A673 (cell line): ENCODE data around the gene DRAM1.

ENCODE experiments used
- CTCF ChIP-seq: fragments of 300-800, 200-600 bp; sonication (generic); conservative IDR thresholded peaks from 2 replicates; pipeline ENCODE4 v1.5.1; 2017; ENCODE audit warnings: low read depth, mild to moderate bottlenecking, antibody characterized with exemption, low read length, moderate library complexity, mixed read lengths
- EZH2 ChIP-seq: fragments of 200-600 bp; sonication (generic); IDR thresholded peaks from 2 replicates; pipeline ENCODE4 v1.6.1; 2017; ENCODE audit warnings: borderline replicate concordance, low read depth, mild to moderate bottlenecking, mixed read lengths, antibody characterized with exemption, low read length; ENCODE audit not compliant: poor library complexity, severe bottlenecking

DNA sequence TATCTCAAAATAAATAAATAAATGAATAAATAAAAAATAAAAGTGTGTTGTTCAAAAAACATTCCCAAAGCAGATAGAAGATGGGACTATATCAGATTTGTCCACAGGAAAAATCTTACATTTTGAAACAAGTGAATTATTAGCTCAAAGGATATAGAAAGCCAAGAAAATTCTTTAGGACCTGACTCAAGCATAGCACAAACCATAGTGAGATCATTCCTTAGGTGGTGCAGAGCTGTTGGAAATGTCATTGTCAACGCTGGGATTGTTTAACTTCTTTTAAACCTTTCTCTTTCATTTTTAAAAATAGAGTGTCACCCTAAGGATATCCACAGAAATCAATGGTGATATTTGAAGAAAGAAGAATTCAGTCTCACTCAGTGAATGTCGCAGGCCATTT lies 43.5 kb downstream of the DRAM1 start:
- TF ChIP-seq CTCF (no peak), EZH2 (no peak)
